Measurements from ENCODE around the gene ACAA1.

Gene ACAA1

GRCh38 chr3:38133557-38134405, 3.1 kb downstream of the ACAA1 start:
- FAIRE-seq, result no peak

GRCh38 chr3:38133209-38133556, 3.7 kb downstream of the ACAA1 start:
- no peak for FAIRE-seq

DNA sequence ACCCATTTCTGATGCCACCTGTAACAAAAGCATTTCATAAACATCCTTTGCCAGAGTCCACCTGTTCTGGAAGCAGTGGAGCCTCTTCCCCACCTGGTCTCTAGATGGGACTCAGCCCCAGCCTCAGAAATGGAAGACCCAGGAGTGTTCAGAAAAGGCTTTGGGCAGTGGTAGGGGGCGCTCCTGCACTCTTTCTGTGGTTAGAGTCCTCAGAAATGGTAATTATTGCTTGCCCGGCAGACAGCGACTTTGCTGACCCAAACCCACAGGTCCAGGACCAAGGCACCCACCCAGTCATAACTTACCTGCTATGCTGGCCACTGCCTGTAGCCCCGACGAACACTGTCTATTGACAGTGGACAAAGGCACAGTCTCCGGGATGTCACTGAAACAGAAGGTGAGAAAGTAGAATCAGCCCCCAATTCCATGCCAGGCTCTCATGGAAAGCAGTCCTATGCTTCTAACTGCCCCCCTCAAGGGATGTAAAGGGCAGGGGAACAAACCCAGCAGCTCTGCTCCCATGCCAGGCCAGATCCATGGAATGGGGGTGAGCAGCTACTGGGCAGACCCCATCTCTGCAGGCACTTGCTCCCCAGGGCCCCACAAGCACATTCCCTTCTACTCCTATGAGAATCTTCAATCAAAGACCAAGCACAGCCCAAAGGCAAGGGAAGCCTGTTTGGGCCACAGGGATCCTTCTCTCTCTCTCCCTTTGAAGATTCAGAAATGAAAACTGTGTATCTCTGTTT, 5.1 kb downstream of the ACAA1 start:
- FAIRE-seq, result no peak

GRCh38 chr3:38130631-38131065, 6.3 kb downstream of the ACAA1 start:
- FAIRE-seq, result no peak

DNA sequence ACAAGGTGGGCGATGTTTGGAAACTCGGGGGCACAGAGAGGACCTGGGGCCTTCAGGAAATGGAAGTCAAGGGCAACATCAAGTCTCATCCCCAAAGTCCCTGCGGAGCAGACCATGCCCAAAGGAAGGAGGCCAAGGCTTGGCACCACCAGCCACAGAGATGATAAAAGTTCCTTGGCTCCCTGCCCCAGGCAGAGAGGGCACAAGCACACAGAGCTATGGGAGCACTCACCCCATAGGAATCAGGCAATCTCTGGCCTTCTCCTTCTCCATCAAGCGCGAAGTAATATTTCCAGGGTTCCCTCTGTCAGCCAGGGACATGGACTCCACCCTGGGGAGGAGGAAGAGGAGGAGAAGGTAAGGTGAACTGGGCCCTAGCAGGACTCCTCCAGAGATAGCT, 7.9 kb downstream of the ACAA1 start:
- no peak for FAIRE-seq

GRCh38 chr3:38128303-38128655, 8.6 kb downstream of the ACAA1 start:
- FAIRE-seq, result no peak

GRCh38 chr3:38127611-38128302, 9.2 kb downstream of the ACAA1 start:
- FAIRE-seq, result no peak

- no peak for FAIRE-seq
Observed at GRCh38 chr3:38126121-38126892, 10.6 kb downstream of the ACAA1 start.

DNA sequence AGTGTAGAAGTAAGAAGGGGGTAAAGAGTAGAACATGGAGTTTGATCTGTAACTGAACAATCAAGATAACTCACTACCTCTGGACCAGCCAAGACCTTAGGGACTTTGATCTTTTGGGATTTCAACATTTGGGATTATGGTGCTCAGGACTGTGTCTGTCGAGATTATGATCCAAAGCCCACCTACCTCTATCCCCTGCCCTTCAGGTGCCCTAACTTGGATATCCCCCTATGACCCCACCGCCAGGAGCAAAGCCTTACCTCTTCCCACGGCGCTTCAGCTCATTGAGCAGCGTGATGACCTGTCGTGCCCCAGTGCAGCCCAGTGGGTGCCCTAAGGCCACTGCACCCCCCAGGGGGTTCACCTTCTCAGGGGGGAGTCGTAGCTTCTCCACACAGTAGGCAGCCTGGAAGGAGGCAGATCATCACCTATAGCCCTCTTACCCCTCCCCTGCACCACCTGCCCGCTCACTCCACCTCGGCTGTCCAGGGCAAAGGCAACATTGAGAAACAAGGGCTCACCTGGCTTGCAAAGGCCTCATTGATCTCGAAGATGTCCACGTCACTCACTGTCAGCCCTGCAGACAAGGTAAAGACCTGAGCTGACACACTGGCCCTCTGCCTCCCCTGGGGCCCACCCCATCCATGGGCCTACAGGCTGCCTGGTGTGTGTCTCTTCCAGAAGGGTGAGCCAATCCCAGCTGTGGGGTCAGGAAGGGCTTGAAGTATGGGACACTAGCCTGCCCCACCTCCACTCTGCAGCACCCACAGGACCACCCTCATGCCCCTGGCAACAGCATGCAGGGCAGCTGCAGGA, 11.4 kb downstream of the ACAA1 start:
- no peak for FAIRE-seq

DNA sequence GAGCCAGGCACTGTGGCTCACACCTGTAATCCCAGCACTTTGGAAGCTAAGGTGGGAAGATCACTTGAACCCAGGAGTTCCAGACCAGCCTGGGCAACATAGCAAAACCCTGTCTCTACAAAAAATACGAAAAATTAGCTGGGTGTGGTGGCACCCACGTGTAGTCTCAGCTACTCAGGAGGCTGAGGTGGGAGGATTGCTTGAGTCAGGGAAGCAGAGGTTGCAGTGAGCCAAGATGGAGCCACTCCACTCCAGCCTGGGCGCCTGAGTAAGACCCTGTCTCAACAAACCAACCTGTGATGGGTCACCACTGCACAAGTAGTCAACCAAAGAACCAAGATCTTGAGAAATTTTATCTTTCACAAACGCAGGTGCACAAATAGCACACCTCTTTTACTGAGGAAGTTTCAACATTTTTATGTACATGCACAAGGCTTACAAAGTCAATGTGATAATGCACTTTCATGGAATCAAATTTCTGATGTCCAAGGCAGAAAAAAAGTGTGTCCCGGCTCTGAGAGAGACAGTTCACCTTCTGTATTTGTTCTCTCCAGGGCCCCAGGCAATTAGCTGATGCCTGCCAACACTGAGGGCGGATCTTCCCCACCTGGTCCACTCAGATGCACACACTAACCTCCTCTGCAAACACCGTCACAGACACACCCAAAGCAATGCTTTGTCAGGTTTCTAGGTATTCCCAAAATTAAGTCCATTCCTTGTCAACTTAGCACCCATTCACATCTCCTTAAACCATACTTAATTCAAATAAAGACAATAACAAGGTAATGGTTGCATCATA, 12.4 kb downstream of the ACAA1 start:
- no peak for FAIRE-seq

DNA sequence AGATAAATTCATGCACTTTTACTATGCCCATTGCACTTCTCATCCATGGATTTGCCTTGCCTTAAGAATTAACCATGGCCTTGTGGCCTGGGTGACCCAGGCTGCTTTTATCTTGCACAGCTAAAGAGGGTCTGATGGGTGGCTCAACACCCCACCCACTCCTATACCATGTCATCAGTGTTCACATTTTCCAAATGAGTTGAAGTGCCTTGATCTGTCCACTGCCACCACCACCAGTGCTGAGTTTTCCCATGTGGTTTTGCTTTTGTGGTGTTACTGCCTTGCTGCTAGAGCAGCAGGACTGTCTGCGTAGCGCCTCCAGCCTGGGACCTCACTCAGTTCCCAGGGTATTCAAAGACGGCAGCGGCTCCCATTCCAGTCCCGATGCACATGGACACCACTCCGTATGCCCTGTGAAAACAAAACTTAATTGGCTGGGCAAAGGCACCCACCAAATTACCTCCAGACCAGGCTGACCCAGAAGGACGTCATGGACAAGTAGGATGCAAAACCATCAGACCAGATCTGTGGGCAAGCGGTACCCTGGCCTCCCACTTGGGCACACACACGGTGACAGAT, 14.1 kb downstream of the ACAA1 start:
- FAIRE-seq, result no peak

GRCh38 chr3:38121832-38122461, 15.0 kb downstream of the ACAA1 start:
- no peak for FAIRE-seq

DNA sequence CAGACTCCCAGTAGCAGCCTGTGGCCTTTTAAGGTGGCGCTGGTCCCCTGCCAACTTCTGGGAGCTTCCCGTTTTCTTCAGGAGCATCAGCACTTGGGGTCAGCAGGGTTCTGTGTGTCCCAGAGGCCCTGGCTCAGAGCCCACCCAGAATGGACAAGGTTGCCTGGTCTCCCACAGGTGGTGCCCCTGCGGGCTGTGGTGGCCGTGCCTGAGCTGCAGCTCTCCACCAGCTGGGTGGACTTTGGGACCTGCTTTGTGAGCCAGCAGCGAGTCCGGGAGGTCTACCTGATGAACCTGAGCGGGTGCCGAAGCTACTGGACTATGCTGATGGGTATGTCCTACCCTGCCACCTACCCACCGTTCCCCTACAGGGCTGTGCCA, 15.5 kb downstream of the ACAA1 start:
- no peak for FAIRE-seq

DNA sequence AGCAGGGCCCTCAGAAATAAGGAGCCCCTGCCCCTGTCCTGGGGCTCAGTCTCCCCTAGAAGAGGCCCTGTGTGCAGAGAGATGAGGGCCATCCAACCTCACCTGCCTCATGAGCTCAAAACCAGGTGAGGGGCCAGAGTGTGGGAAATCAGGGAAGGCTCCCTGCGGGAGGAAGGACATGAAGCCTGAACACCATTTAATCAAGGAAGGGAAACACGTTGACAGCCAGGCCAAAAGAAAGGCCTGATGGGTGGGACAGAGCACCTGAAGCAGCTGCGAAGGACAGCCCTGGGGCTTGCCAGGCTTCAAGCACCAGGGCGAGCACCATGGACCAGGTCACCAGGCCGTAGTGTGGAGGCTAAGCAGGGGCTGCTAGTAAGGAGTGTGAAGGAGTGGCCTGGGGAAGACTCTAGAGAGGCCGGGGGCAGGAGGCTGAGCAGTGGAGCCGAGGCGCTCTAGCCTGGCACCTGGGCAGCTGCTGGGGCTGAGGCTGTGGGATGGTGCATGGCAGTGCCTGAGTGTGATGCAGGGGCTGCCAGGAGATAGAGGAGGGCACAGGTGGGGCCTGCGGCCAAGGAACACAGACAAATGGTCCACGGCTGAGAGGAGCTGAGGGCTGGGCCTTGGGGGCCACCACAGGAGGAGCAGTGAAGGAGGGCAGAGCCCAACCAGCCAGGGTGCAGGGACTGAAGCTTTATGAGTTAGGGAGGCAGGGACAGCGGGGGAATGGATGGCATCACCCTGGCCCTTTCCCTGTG, 16.1 kb downstream of the ACAA1 start:
- no peak for FAIRE-seq

DNA sequence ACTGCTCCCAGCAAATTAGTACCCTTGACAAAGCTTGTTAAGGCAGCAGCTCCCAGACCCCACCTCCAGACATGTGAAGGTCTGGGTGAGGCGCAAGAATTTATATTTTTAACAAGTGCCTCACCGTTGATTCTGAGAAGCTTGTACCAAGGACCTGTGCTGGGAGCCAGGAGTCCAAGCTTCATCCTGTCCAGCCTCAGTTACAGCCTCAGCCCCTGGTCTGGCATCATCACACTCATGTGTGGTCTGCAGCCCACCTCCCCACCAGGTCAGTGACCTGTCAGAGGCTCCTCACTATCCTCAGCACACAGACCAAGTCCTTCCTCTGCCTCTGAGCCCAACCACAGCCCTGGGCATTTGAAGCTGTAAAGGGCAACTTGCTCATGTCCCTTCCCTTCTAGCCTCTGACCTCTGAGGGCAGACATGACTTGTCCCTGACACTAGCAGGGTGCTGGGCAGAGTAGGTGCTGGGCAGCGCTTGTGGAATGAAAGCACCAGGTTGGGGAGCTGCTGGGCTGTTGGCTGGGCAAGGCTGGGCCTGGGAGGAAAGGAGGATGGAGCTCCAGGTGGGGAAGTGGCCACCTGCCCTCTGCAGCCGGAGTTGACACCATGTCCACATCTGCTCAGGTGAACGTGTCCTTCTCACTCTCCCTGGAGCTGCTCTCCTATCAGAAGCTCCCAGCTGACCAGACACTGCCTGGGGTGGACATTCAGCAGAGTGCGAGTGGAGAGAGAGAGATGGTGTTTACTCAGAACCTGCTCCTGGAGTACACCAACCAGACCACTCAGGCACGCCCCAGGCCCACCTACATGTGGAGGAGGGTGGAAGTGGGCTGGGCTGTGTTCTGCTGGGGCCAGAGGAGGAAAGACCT, 16.9 kb downstream of the ACAA1 start:
- no peak for FAIRE-seq

- no peak for FAIRE-seq
Observed at GRCh38 chr3:38119248-38119544, 17.7 kb downstream of the ACAA1 start.

DNA sequence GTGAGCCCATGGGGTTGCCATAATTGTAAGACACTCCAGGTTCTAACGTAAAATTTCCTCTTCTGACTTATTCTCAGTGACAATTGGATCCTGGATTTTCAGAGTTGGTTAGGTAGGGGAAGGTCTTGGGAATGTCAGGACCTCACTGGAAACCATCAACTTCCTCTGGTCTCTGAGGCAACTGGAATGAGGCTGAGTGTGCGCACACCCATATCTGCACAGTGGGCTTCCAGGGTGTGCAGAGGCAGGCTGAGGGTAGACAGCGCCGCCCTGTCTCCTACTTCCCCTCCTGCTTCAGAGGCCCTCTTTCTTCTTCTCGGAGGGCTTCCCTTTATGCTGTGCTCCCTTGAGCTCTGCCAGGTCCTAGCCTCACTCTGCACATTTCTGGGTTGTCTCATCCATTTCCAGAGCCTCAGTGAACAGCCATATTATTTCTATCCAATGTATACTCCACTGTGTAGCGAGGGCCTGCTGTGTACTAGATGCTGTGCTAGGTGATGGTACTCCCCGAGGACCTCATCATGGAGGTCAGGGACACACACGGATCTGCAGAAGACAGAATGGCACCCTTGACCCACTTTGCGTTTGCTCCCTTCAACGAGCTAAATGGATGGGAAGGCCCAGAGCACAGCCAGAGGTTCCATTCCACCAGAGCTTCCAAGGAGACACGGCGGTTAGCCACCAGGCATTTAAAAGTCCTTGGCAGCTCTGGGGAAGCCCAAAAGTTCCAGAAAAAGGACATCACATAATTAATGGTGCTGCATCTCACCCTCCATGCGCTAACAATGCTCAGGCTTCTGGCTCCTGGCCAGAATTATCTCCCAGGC, 18.3 kb downstream of the ACAA1 start:
- FAIRE-seq, result no peak

All from colon (tissue), 2 donors.